T-helper 2 cell treated with Interferon-gamma antibody and Interleukin-4, amounts not matched to agents 100 ng/mL and 5 ng/mL, for 36 hours (primary cell): Measurements from ENCODE around the gene WNT7A. TPM values are rescaled to one million over a fixed set of nuclear protein-coding genes. Genes with fewer than 3 reads are reported as not detected.

Experiments
- intact Hi-C: fragments of 100-400 bp; cut with micrococcal nuclease; formaldehyde crosslinking; loops from one replicate; pipeline ENCODE4 v1.15.1; 2023
- total RNA-seq: library from RNA; stranded (reverse); gene quantifications from 2 replicates; pipeline ENCODE4 v1.2.3, GENCODE V29; 2022

Gene WNT7A
- total RNA-seq, 1 donor from 2014 or later: not detected

- intact Hi-C loops: no loop called here
Observed at GRCh38 chr3:13776253-13777050, 103.4 kb downstream of the WNT7A start.

GRCh38 chr3:13772885-13773745 is 106.8 kb downstream of the WNT7A start:
- intact Hi-C loops: no loop called here

GRCh38 chr3:13772321-13772745 is 107.5 kb downstream of the WNT7A start:
- intact Hi-C loops: no loop called here

- intact Hi-C loops: no loop called here
Observed at GRCh38 chr3:13771496-13771895, 108.4 kb downstream of the WNT7A start.

GRCh38 chr3:13770170-13771169 is 109.4 kb downstream of the WNT7A start:
- intact Hi-C loops: no loop called here

- intact Hi-C loops: no loop called here
Observed at GRCh38 chr3:13769422-13769821, 110.4 kb downstream of the WNT7A start.

GRCh38 chr3:13768453-13768852 is 111.4 kb downstream of the WNT7A start:
- intact Hi-C loops: no loop called here

- intact Hi-C loops: no loop called here
Observed at GRCh38 chr3:13767896-13768295, 112.0 kb downstream of the WNT7A start.

- intact Hi-C loops: no loop called here
Observed at GRCh38 chr3:13767030-13767429, 112.8 kb downstream of the WNT7A start.

Other genes starting within 250 kb of the WNT7A start
- gene CHCHD4, start 244.8 kb upstream of the WNT7A start, total RNA-seq: 17.8 and 19.7 TPM in 2 replicates
- 38.0 TPM in 2 replicates for gene TMEM43, start 245.0 kb upstream of the WNT7A start, total RNA-seq